Stimulated activated naive CD8-positive, alpha-beta T cell treated with anti-CD3 and anti-CD28 coated beads, Interleukin-15, Interleukin-2, amounts not matched to agents 100 ng/mL and 50 ng/mL, for 24 hours (primary cell): ENCODE results near the gene SLC22A16.
A peak's percentile ranks its signal among the peaks of the same experiment; 100 is the strongest.

ENCODE experiments used
- H3K27ac Mint-ChIP-seq: one replicate; pipeline ENCODE4 v1.8.0; 2021; ENCODE audit warnings: mild to moderate bottlenecking, mixed read lengths
- H3K27me3 Mint-ChIP-seq: one replicate; pipeline ENCODE4 v1.8.0; 2021; ENCODE audit warnings: mixed read lengths
- H3K36me3 Mint-ChIP-seq: one replicate; pipeline ENCODE4 v1.8.0; 2021; ENCODE audit warnings: low read depth, mixed read lengths
- H3K4me1 Mint-ChIP-seq: one replicate; pipeline ENCODE4 v1.8.0; 2021; ENCODE audit warnings: low read depth, mixed read lengths
- H3K4me3 Mint-ChIP-seq: one replicate; pipeline ENCODE4 v1.8.0; 2021; ENCODE audit warnings: mild to moderate bottlenecking, mixed read lengths
- H3K9me3 Mint-ChIP-seq: one replicate; pipeline ENCODE4 v1.8.0; 2021; ENCODE audit warnings: mixed read lengths

SLC22A16 gene

GRCh38 chr6:110446405-110446804 lies 30.0 kb downstream of the SLC22A16 start:
- Mint-ChIP-seq H3K4me1 (no peaks in the 10 kb centered on the region), H3K9me3 (no peaks in the 10 kb centered on the region), H3K27me3 (peaks cover 4% of the 10 kb centered on the region), H3K27ac (no peak overlapping the region), H3K36me3 (no peaks in the 10 kb centered on the region), H3K4me3 (no peak overlapping the region)

GRCh38 chr6:110440026-110440425 lies 36.4 kb downstream of the SLC22A16 start:
- Mint-ChIP-seq H3K27me3 (peaks cover 15% of the 10 kb centered on the region), H3K27ac (peak overlapping the region; percentile 36), H3K4me3 (no peak overlapping the region), H3K36me3 (no peaks in the 10 kb centered on the region), H3K4me1 (no peaks in the 10 kb centered on the region), H3K9me3 (no peaks in the 10 kb centered on the region)

GRCh38 chr6:110439356-110439755 lies 37.1 kb downstream of the SLC22A16 start:
- H3K27me3 Mint-ChIP-seq = peaks cover 12% of the 10 kb centered on the region
- no peak overlapping the region for H3K27ac Mint-ChIP-seq
- H3K36me3 Mint-ChIP-seq = no peaks in the 10 kb centered on the region
- H3K4me3 Mint-ChIP-seq = no peak overlapping the region
- no peaks in the 10 kb centered on the region for H3K4me1 Mint-ChIP-seq
- H3K9me3 Mint-ChIP-seq = no peaks in the 10 kb centered on the region

- Mint-ChIP-seq H3K36me3 (no peaks in the 10 kb centered on the region), H3K27ac (no peak overlapping the region), H3K9me3 (no peaks in the 10 kb centered on the region), H3K27me3 (peaks cover 9% of the 10 kb centered on the region), H3K4me3 (no peak overlapping the region), H3K4me1 (no peaks in the 10 kb centered on the region)
Measured at GRCh38 chr6:110434961-110435602, 41.3 kb downstream of the SLC22A16 start.

- Mint-ChIP-seq H3K9me3 (no peaks in the 10 kb centered on the region), H3K4me3 (no peak overlapping the region), H3K27me3 (no peaks in the 10 kb centered on the region), H3K4me1 (no peaks in the 10 kb centered on the region), H3K27ac (no peak overlapping the region), H3K36me3 (no peaks in the 10 kb centered on the region)
Measured at GRCh38 chr6:110432285-110432900, 44.0 kb downstream of the SLC22A16 start.

GRCh38 chr6:110430741-110431140 lies 45.7 kb downstream of the SLC22A16 start:
- peaks cover 4% of the 10 kb centered on the region for H3K27me3 Mint-ChIP-seq
- H3K4me1 Mint-ChIP-seq = no peaks in the 10 kb centered on the region
- H3K9me3 Mint-ChIP-seq = no peaks in the 10 kb centered on the region
- H3K36me3 Mint-ChIP-seq = no peaks in the 10 kb centered on the region
- H3K27ac Mint-ChIP-seq = no peak overlapping the region
- H3K4me3 Mint-ChIP-seq = no peak overlapping the region

GRCh38 chr6:110430236-110430635 lies 46.2 kb downstream of the SLC22A16 start:
- Mint-ChIP-seq H3K4me1 (no peaks in the 10 kb centered on the region), H3K27me3 (peaks cover 5% of the 10 kb centered on the region), H3K36me3 (no peaks in the 10 kb centered on the region), H3K27ac (no peak overlapping the region), H3K4me3 (no peak overlapping the region), H3K9me3 (no peaks in the 10 kb centered on the region)

- H3K9me3 Mint-ChIP-seq = no peaks in the 10 kb centered on the region
- no peak overlapping the region for H3K27ac Mint-ChIP-seq
- no peaks in the 10 kb centered on the region for H3K36me3 Mint-ChIP-seq
- H3K27me3 Mint-ChIP-seq = peaks cover 20% of the 10 kb centered on the region
- no peaks in the 10 kb centered on the region for H3K4me1 Mint-ChIP-seq
- H3K4me3 Mint-ChIP-seq = no peak overlapping the region
Measured at GRCh38 chr6:110428153-110428552, 48.3 kb downstream of the SLC22A16 start.

- H3K4me3 Mint-ChIP-seq = no peak overlapping the region
- H3K36me3 Mint-ChIP-seq = no peaks in the 10 kb centered on the region
- peaks cover 3% of the 10 kb centered on the region for H3K4me1 Mint-ChIP-seq
- H3K27me3 Mint-ChIP-seq = peaks cover 30% of the 10 kb centered on the region
- no peak overlapping the region for H3K27ac Mint-ChIP-seq
- peaks cover 9% of the 10 kb centered on the region for H3K9me3 Mint-ChIP-seq
Measured at GRCh38 chr6:110425816-110426215, 50.6 kb downstream of the SLC22A16 start.

- H3K9me3 Mint-ChIP-seq = peaks cover 9% of the 10 kb centered on the region
- H3K27ac Mint-ChIP-seq = no peak overlapping the region
- H3K4me1 Mint-ChIP-seq = peaks cover 3% of the 10 kb centered on the region
- peaks cover 45% of the 10 kb centered on the region for H3K27me3 Mint-ChIP-seq
- no peaks in the 10 kb centered on the region for H3K36me3 Mint-ChIP-seq
- H3K4me3 Mint-ChIP-seq = no peak overlapping the region
Measured at GRCh38 chr6:110422444-110422822, 54.0 kb downstream of the SLC22A16 start.

GRCh38 chr6:110421749-110422443 lies 54.5 kb downstream of the SLC22A16 start:
- H3K9me3 Mint-ChIP-seq = peaks cover 9% of the 10 kb centered on the region
- peaks cover 3% of the 10 kb centered on the region for H3K4me1 Mint-ChIP-seq
- H3K27ac Mint-ChIP-seq = no peak overlapping the region
- peaks cover 45% of the 10 kb centered on the region for H3K27me3 Mint-ChIP-seq
- H3K4me3 Mint-ChIP-seq = no peak overlapping the region
- H3K36me3 Mint-ChIP-seq = no peaks in the 10 kb centered on the region

GRCh38 chr6:110419028-110419739 lies 57.2 kb downstream of the SLC22A16 start:
- H3K36me3 Mint-ChIP-seq = no peaks in the 10 kb centered on the region
- peaks cover 3% of the 10 kb centered on the region for H3K4me1 Mint-ChIP-seq
- peaks cover 9% of the 10 kb centered on the region for H3K9me3 Mint-ChIP-seq
- no peak overlapping the region for H3K4me3 Mint-ChIP-seq
- no peak overlapping the region for H3K27ac Mint-ChIP-seq
- peaks cover 33% of the 10 kb centered on the region for H3K27me3 Mint-ChIP-seq

- Mint-ChIP-seq H3K27me3 (peaks cover 29% of the 10 kb centered on the region), H3K9me3 (peaks cover 9% of the 10 kb centered on the region), H3K4me1 (peaks cover 3% of the 10 kb centered on the region), H3K36me3 (no peaks in the 10 kb centered on the region), H3K4me3 (no peak overlapping the region), H3K27ac (no peak overlapping the region)
Measured at GRCh38 chr6:110418594-110418993, 57.8 kb downstream of the SLC22A16 start.

- Mint-ChIP-seq H3K27ac (no peak within 1 kb of the TSS), H3K4me3 (no peak within 1 kb of the TSS), H3K4me1 (no peaks in the 10 kb centered on the region), H3K27me3 (peaks cover 10% of the 10 kb centered on the region), H3K36me3 (no peaks in the 10 kb centered on the region), H3K9me3 (no peaks in the 10 kb centered on the region)
Measured at GRCh38 chr6:110415086-110415916, 61.1 kb downstream of the SLC22A16 start, which contains the start of gene DDO. DDO (minus strand) TSS chr6:110415575; CDS start chr6:110413462, 2,113 bp downstream.
